Spinal cord (tissue), 10 donors: ENCODE data around the gene NOX4. TPM values are rescaled to one million over a fixed set of nuclear protein-coding genes. Genes with fewer than 3 reads are reported as not detected.
"Not testable (repeated sequence)": the region's sequence is repeated elsewhere in the genome, so short reads cannot be mapped to it uniquely, and the experiment has no call there.

Experiments
- DNase-seq, 6 donors: peaks; one replicate each; pipeline versions ENCODE4 v3.0.0 to v3.0.0-alpha.2; 2013 to 2015; ENCODE audit warnings: low spot score in 6 of 6, low read depth in 4 of 6
- H3K27ac ChIP-seq: one replicate; pipeline ENCODE4 v1.5.1; 2013; ENCODE audit warnings: low read depth, low read length, control low read depth
- H3K27me3 ChIP-seq: one replicate; pipeline ENCODE4 v1.6.1; 2013; ENCODE audit warnings: low read length; ENCODE audit not compliant: control insufficient read depth, insufficient read depth
- H3K36me3 ChIP-seq: one replicate; pipeline ENCODE4 v1.6.1; 2013; ENCODE audit warnings: low read length; ENCODE audit not compliant: control insufficient read depth, insufficient read depth
- H3K4me1 ChIP-seq: one replicate; pipeline ENCODE4 v1.6.1; 2013; ENCODE audit warnings: low read length; ENCODE audit not compliant: control insufficient read depth, insufficient read depth
- H3K4me3 ChIP-seq: one replicate; pipeline ENCODE4 v1.5.1; 2013; ENCODE audit warnings: low read depth, low read length, control low read depth
- H3K9me3 ChIP-seq: one replicate; pipeline ENCODE4 v1.6.1; 2013; ENCODE audit warnings: low read length; ENCODE audit not compliant: control insufficient read depth, insufficient read depth
- WGBS: methylation state at CpG from one replicate; pipeline ENCODE4 v1.1.5; 2013; ENCODE audit warnings: missing lambda C conversion rate; ENCODE audit not compliant: insufficient coverage; 5-methylcytosine and 5-hydroxymethylcytosine counted together
- polyA plus RNA-seq, 2 donors: library from polyadenylated mRNA; unstranded; fragments of 120-200 nt; gene quantifications; one replicate each; pipeline ENCODE4 v1.2.1, GENCODE V29; 2013; ENCODE audit not compliant: insufficient read length in 2 of 2
- total RNA-seq, 2 donors: library from RNA; depleted of rRNA in 1 of 2; stranded (reverse); fragments of 120-200 nt in 1 of 2; fragments of >200 nt in 1 of 2; gene quantifications; one replicate each; pipeline versions ENCODE4 v1.2.3 to v1.2.4, GENCODE V29; 2013 to 2014
- donor health status: healthy.

Gene NOX4
- total and polyA plus RNA-seq, 4 donors, result 1.7 to 4.7 (median 2.8) TPM

DNA sequence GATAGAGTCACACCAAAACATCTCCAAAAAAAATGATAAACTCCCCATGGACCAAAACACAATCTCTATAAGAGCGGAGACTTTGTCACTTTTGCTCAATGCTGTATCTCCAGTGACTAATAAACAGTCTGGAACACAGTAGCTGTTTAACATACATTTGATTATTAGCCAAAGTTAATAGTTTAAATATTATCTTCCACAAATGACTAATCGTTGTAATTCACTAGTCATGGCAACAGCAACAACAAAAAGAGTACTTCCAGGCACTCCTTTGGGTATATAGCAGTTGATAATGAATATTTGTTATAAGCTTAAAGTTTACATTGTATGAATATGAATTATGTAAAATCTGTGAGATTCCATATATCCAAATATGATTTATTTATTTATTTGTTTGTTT is 121.8 kb downstream of the NOX4 start:
- no CpG with 5 or more reads among the region's 2 CpGs for WGBS
- not testable (repeated sequence) for H3K36me3 ChIP-seq, H3K4me1 ChIP-seq, H3K9me3 ChIP-seq, H3K27ac ChIP-seq, H3K4me3 ChIP-seq, H3K27me3 ChIP-seq, DNase-seq

DNA sequence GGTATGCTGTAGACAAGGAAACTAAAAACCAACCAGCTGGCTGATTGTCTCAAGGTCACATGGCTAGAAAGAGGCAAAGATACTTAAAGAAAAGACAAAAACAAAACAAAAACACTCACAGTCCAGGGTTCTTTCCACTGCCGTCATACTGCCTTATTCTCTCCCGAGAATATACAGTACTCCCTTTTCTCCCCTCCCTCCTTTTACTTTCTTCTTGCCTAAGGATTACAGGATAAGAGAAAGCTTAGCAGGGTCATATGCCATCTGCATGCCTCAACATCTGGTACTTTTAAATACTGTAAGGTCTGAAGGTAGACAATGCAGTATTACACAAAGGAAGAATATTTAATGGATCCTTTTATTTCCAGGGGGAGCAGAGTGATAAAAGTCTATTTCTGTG is 126.3 kb downstream of the NOX4 start:
- 37% methylated on average over 2 of the region's 2 CpGs for WGBS
- H3K36me3 ChIP-seq, H3K9me3 ChIP-seq, H3K4me1 ChIP-seq, H3K27me3 ChIP-seq, H3K4me3 ChIP-seq, H3K27ac ChIP-seq: not testable (repeated sequence)
- peak in 2 of 6 donors; percentile 0 to 7 for DNase-seq

DNA sequence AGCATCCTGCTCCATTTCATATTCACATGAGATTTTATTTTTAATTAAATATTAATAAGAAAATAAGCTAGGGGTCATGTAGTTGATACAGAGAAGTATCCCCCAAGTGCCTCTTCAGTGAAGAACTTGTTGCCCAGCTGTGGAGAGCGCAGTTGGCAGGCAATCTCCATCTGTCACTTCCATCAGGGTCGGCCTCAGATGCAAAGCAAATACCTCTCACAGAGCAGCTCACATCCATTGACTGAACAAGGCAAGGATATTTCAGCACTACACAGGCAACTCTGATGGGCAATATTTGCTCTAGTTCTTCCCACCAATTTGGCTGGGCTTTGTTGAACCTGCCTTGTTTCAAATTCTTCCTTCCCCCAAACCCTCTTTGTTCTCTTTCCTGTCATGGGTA is 129.4 kb downstream of the NOX4 start:
- no peaks in the 10 kb centered on the region for H3K4me1 ChIP-seq
- no peaks in the 10 kb centered on the region for H3K36me3 ChIP-seq
- no peaks in the 10 kb centered on the region for H3K9me3 ChIP-seq
- 72% methylated on average over 2 of the region's 2 CpGs for WGBS
- DNase-seq, result no peak
- no peaks in the 10 kb centered on the region for H3K27me3 ChIP-seq
- no peak overlapping the region for H3K4me3 ChIP-seq
- no peak overlapping the region for H3K27ac ChIP-seq

DNA sequence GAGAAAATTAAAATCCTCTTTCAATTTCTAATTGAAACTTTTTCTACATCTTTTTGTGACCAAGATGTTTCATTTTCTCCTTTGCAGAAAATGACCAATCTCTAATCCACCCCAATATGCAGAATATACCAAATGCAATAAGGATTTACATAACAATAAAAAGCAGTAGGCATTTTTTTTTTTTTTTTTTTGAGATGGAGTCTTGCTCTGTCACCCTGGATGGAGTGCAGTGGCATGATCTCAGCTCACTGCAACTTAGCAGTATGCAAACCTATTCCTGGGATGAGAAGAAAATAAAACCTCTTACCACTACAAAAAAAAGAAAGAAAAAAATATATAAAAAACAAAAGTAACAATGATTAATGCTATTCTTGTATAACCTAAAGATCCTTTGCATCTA is 132.0 kb downstream of the NOX4 start:
- not testable (repeated sequence) for H3K4me1 ChIP-seq

GRCh38 chr11:89358761-89359160 is 132.4 kb downstream of the NOX4 start:
- no peaks in the 10 kb centered on the region for H3K27me3 ChIP-seq
- whole genome bisulfite sequencing, result no CpG with 5 or more reads among the region's 4 CpGs

More for the DNA sequence above, 132.0 kb downstream of the NOX4 start:
- H3K36me3 ChIP-seq, H3K27me3 ChIP-seq, H3K27ac ChIP-seq, H3K4me3 ChIP-seq, DNase-seq, H3K9me3 ChIP-seq: not testable (repeated sequence)

DNA sequence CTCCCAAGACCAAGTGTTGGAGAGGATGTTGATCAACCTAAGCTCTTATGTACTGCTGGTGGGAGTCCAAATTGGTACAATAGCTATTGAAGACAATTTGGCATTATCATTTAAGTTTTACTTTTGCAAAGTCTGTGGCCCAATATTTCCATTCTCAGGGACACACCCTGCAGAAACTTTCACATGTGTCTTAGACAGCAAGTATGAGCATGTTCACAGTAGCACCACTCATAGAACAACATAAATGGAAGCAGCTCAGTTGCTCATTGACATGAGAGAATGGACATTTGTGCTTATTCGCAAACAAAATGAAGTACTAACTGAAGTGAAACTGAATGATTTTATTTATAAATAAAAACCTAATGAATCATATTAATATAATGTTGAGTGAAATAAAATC is 135.5 kb downstream of the NOX4 start:
- H3K4me1 ChIP-seq, result no peaks in the 10 kb centered on the region
- no peaks in the 10 kb centered on the region for H3K36me3 ChIP-seq
- H3K4me3 ChIP-seq, result no peak overlapping the region
- H3K9me3 ChIP-seq, result no peaks in the 10 kb centered on the region
- WGBS, result no CpG with 5 or more reads among the region's 1 CpG
- no peak for DNase-seq
- H3K27ac ChIP-seq, result no peak overlapping the region
- H3K27me3 ChIP-seq, result no peaks in the 10 kb centered on the region

More at GRCh38 chr11:89358761-89359160, 132.4 kb downstream of the NOX4 start:
- Histone ChIP-seq H3K27ac (no peak overlapping the region), H3K4me3 (no peak overlapping the region), H3K9me3 (no peaks in the 10 kb centered on the region), H3K36me3 (no peaks in the 10 kb centered on the region), H3K4me1 (no peaks in the 10 kb centered on the region)
- no peak for DNase-seq

DNA sequence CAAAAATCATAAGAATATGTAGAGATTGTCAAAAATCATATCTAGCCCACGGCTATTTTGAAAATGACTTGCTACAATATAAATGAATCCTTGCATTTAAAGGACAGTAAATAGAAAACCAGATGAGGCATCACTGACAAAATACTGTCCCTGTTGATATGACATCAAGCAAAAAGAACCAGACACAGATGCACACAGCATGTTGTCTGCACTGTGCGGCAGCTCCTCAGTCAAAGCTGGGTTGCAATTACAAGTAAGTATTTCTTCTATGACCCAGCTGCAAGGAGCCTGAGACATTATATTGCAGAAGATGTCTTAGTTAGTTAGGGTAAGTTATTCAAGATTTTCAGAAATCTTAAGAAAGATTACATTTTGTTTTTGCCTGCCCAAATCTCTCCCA is 136.7 kb downstream of the NOX4 start:
- no CpG with 5 or more reads among the region's 2 CpGs for WGBS
- DNase-seq, result peak in 2 of 6 donors; percentile 3 to 43
- not testable (repeated sequence) for H3K4me3 ChIP-seq, H3K27me3 ChIP-seq, H3K36me3 ChIP-seq, H3K4me1 ChIP-seq, H3K27ac ChIP-seq, H3K9me3 ChIP-seq

- Histone ChIP-seq H3K36me3 (no peaks in the 10 kb centered on the region), H3K4me1 (no peaks in the 10 kb centered on the region), H3K27ac (no peak overlapping the region), H3K9me3 (no peaks in the 10 kb centered on the region), H3K4me3 (no peak overlapping the region), H3K27me3 (no peaks in the 10 kb centered on the region)
- WGBS, result no CpG with 5 or more reads among the region's 2 CpGs
- peak in 1 of 6 donors; percentile 37 for DNase-seq
These were observed 144.1 kb downstream of the NOX4 start for GRCh38 chr11:89347071-89347470.

GRCh38 chr11:89346601-89347000 is 144.6 kb downstream of the NOX4 start:
- Histone ChIP-seq H3K36me3 (no peaks in the 10 kb centered on the region), H3K27ac (no peak overlapping the region), H3K4me1 (no peaks in the 10 kb centered on the region), H3K27me3 (no peaks in the 10 kb centered on the region), H3K4me3 (no peak overlapping the region), H3K9me3 (no peaks in the 10 kb centered on the region)
- DNase-seq, result no peak
- WGBS, result 75% methylated on average over 2 of the region's 5 CpGs

DNA sequence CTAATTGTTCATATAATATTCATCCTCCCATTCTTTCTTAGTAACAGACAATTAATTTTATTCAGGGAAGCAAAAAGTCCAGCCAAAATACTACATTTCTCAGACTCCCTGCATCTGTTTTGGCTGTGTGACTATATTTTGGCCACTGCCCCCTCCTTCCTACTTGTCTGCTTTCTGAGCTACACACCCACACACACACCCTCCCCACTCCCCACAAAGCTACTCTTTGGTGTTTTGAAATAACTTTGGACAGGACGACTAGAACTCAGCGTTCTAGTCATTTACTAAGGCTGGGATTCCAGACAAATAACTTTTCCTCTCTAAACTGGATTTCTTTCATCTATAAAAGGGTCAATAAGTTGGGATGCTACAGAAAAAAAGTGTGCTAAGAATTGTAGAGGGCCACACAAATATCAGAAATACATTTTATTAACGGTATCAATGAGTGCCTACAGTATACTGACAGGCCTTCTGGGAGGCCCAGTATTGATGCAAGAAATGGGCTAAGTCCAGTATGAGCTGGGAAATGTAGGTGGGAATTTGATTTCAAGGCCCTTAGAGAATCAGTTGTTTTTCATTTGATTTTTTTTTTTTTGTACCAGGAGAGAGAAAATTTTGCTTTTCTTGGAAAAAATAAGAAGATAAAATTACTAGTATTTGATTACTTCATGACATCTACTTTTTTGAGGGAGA is 148.1 kb downstream of the NOX4 start:
- not testable (repeated sequence) for DNase-seq, H3K27ac ChIP-seq, H3K27me3 ChIP-seq, H3K4me3 ChIP-seq, H3K4me1 ChIP-seq, H3K36me3 ChIP-seq, H3K9me3 ChIP-seq
- WGBS, result no CpG with 5 or more reads among the region's 3 CpGs
